IMR-90 (cell line): ENCODE data around the gene GSE1. TPM values are rescaled to one million over a fixed set of nuclear protein-coding genes. Genes with fewer than 3 reads are reported as not detected.

Source experiments
- ATAC-seq: fragments of 200-7000 bp; cut with Tn5 transposase; 2 replicates; pipeline ENCODE4 v1.9.1; 2020; ENCODE audit warnings: low read depth, mild to moderate bottlenecking, moderate library complexity
- BruUV-seq: library from RNA; stranded (reverse); fragments of 400-500 nt; replicated peaks from 2 replicates; lab custom pipeline; 2021; lab: Mats Ljungman, UMichigan
- CTCF ChIA-PET: fragments of 300-600 bp; formaldehyde crosslinking; extraction: SDS; loops from one replicate; lab custom pipeline; 2021; ENCODE audit warnings: antibody characterized with exemption; lab: Yijun Ruan, JAX
- POLR2A ChIA-PET: fragments of 300-600 bp; sonication (Branson Sonifier 250); formaldehyde crosslinking; loops from one replicate; lab custom pipeline; 2022; ENCODE audit warnings: antibody characterized with exemption; ENCODE audit not compliant: unreplicated experiment; lab: Charles Lee
- DNase-seq: peaks from one replicate; pipeline ENCODE4 v3.0.0; 2013
- H2AFZ ChIP-seq: replicated peaks from 2 replicates; pipeline ENCODE3; 2013; ENCODE audit warnings: low read length, mild to moderate bottlenecking; ENCODE audit not compliant: poor library complexity
- H2AK5ac ChIP-seq: 2 replicates; pipeline ENCODE4 v1.6.1; 2013; ENCODE audit warnings: low read depth, low read length, inconsistent platforms
- H2AK9ac ChIP-seq: replicated peaks from 2 replicates; pipeline ENCODE3; 2013; ENCODE audit warnings: mild to moderate bottlenecking, low read depth, low read length, moderate library complexity; ENCODE audit not compliant: poor library complexity
- H2BK120ac ChIP-seq: 2 replicates; pipeline ENCODE4 v1.6.1; 2013; ENCODE audit warnings: low read depth, low read length, inconsistent platforms
- H2BK15ac ChIP-seq: 3 replicates; pipeline ENCODE4 v1.6.1; 2013; ENCODE audit warnings: low read depth, low read length, inconsistent platforms
- H2BK20ac ChIP-seq: 2 replicates; pipeline ENCODE4 v1.6.1; 2013; ENCODE audit warnings: low read depth, mild to moderate bottlenecking, inconsistent platforms, low read length, moderate library complexity
- H2BK5ac ChIP-seq: 2 replicates; pipeline ENCODE4 v1.6.1; 2013; ENCODE audit warnings: mild to moderate bottlenecking, low read depth, low read length, inconsistent platforms; ENCODE audit not compliant: poor library complexity, severe bottlenecking
- H3K14ac ChIP-seq: replicated peaks from 2 replicates; pipeline ENCODE4 v1.6.1; 2013; ENCODE audit warnings: low read depth, low read length, inconsistent platforms
- H3K18ac ChIP-seq: 2 replicates; pipeline ENCODE4 v1.6.1; 2013; ENCODE audit warnings: low read depth, low read length, control low read depth
- H3K23ac ChIP-seq: 2 replicates; pipeline ENCODE4 v1.6.1; 2013; ENCODE audit warnings: low read depth, low read length, inconsistent platforms
- H3K27ac ChIP-seq: 2 replicates; pipeline ENCODE4 v1.5.1; 2013; ENCODE audit warnings: mild to moderate bottlenecking, control low read depth, low read length; ENCODE audit not compliant: insufficient read depth
- H3K27me3 ChIP-seq: 2 replicates; pipeline ENCODE4 v1.6.1; 2013; ENCODE audit warnings: low read length; ENCODE audit not compliant: control insufficient read depth, insufficient read depth
- H3K36me3 ChIP-seq: 2 replicates; pipeline ENCODE4 v1.6.1; 2013; ENCODE audit warnings: low read length, mixed read lengths; ENCODE audit not compliant: control insufficient read depth, insufficient read depth
- H3K4ac ChIP-seq: 2 replicates; pipeline ENCODE4 v1.6.1; 2013; ENCODE audit warnings: low read depth, low read length, inconsistent platforms
- H3K4me1 ChIP-seq: 2 replicates; pipeline ENCODE4 v1.6.1; 2013; ENCODE audit warnings: low read length, mixed read lengths; ENCODE audit not compliant: control insufficient read depth, insufficient read depth
- H3K4me2 ChIP-seq: 2 replicates; pipeline ENCODE4 v1.6.1; 2013; ENCODE audit warnings: low read depth, mild to moderate bottlenecking, control low read depth, low read length, moderate library complexity
- H3K4me3 ChIP-seq: 2 replicates; pipeline ENCODE4 v1.5.1; 2013; ENCODE audit warnings: low read depth, mild to moderate bottlenecking, control low read depth, low read length, moderate library complexity; ENCODE audit not compliant: insufficient read depth
- H3K56ac ChIP-seq: 2 replicates; pipeline ENCODE4 v1.6.1; 2013; ENCODE audit warnings: low read length, inconsistent platforms; ENCODE audit not compliant: insufficient read depth; ENCODE audit errors: extremely low read depth
- H3K79me1 ChIP-seq, 2 experiments: 2 replicates each; pipeline ENCODE4 v1.6.1; 2013; ENCODE audit warnings: low read length in 2 of 2, inconsistent platforms in 1 of 2, low read depth in 1 of 2
- H3K9ac ChIP-seq: 2 replicates; pipeline ENCODE4 v1.6.1; 2013; ENCODE audit warnings: low read depth, low read length, control low read depth
- H3K9me1 ChIP-seq: 2 replicates; pipeline ENCODE4 v1.6.1; 2013; ENCODE audit warnings: low read length, inconsistent platforms; ENCODE audit not compliant: insufficient read depth
- H3K9me3 ChIP-seq: 2 replicates; pipeline ENCODE4 v1.6.1; 2013; ENCODE audit warnings: low read length; ENCODE audit not compliant: control insufficient read depth, insufficient read depth
- H4K20me1 ChIP-seq: 2 replicates; pipeline ENCODE4 v1.6.1; 2013; ENCODE audit warnings: low read length, inconsistent platforms; ENCODE audit not compliant: insufficient read depth
- H4K5ac ChIP-seq: 2 replicates; pipeline ENCODE4 v1.6.1; 2013; ENCODE audit warnings: mild to moderate bottlenecking, low read depth, low read length, control low read depth
- H4K8ac ChIP-seq, 2 experiments: 2 replicates each; pipeline ENCODE4 v1.6.1; 2013; ENCODE audit warnings: low read depth in 2 of 2, low read length in 2 of 2, control low read depth in 1 of 2, inconsistent platforms in 1 of 2
- H4K91ac ChIP-seq: 2 replicates; pipeline ENCODE4 v1.6.1; 2013; ENCODE audit warnings: low read depth, low read length, inconsistent platforms; ENCODE audit not compliant: insufficient read depth
- CEBPB ChIP-seq: IDR thresholded peaks from 2 replicates; pipeline ENCODE4 v1.6.1; 2012; ENCODE audit warnings: low read depth, low read length, improper control_type of control experiment
- CHD1 ChIP-seq: IDR thresholded peaks from 2 replicates; pipeline ENCODE4 v1.6.1; 2012; ENCODE audit warnings: low read depth, low read length, improper control_type of control experiment
- CTCF ChIP-seq: conservative IDR thresholded peaks from 2 replicates; pipeline ENCODE4 v1.5.1; 2012; ENCODE audit warnings: mild to moderate bottlenecking, low read depth, low read length, improper control_type of control experiment
- FOS ChIP-seq: fragments of 150-350 bp; IDR thresholded peaks from 2 replicates; pipeline ENCODE4 v1.6.1; 2016; ENCODE audit warnings: low read depth, low read length
- MXI1 ChIP-seq: IDR thresholded peaks from 2 replicates; pipeline ENCODE4 v1.6.1; 2012; ENCODE audit warnings: low read depth, mild to moderate bottlenecking, low read length, moderate library complexity, borderline replicate concordance
- POLR2A ChIP-seq: IDR thresholded peaks from 2 replicates; pipeline ENCODE4 v1.6.1; 2012; ENCODE audit warnings: mild to moderate bottlenecking, low read depth, low read length
- USF2 ChIP-seq: fragments of 150-350 bp; IDR thresholded peaks from 2 replicates; pipeline ENCODE4 v1.6.1; 2017; ENCODE audit warnings: mild to moderate bottlenecking, antibody characterized with exemption, low read length, low read depth
- WGBS, 2 experiments: methylation state at CpG; one replicate each; pipeline versions ENCODE4 v1.1.5 to v1.1.7; 2013; ENCODE audit warnings: missing lambda C conversion rate in 2 of 2; ENCODE audit not compliant: insufficient read length in 1 of 2; ENCODE audit errors: extremely low coverage in 2 of 2; 5-methylcytosine and 5-hydroxymethylcytosine counted together
- dilution Hi-C: fragments of 300-500 bp; cut with HindIII; formaldehyde crosslinking; loops from one replicate; pipeline ENCODE4 v1.14.3; 2018; ENCODE audit warnings: low sequenced_read_pairs; ENCODE audit not compliant: unreplicated experiment
- in situ Hi-C: fragments of 300-500 bp; cut with MboI; formaldehyde crosslinking; loops from 3 replicates; pipeline ENCODE4 v1.14.3; 2019; ENCODE audit warnings: low sequenced_read_pairs, inconsistent platforms, mixed read lengths
- intact Hi-C: fragments of 100-400 bp; cut with micrococcal nuclease; formaldehyde crosslinking; loops from 2 replicates; pipeline ENCODE4 v1.10.0; 2022
- polyA plus RNA-seq, 3 experiments: library from polyadenylated mRNA; depleted of rRNA; stranded (reverse); fragments of >200 nt; gene quantifications; 2 replicates each; pipeline ENCODE4 v1.2.3, GENCODE V29; 2012; ENCODE audit warnings: low replicate concordance in 1 of 3
- total RNA-seq: library from RNA; depleted of rRNA; stranded (reverse); fragments of >200 nt; gene quantifications from 2 replicates; pipeline ENCODE4 v1.2.3, GENCODE V29; 2012

Gene GSE1
- total and polyA plus RNA-seq, 2 of the 4 experiments (the other 2 are of a cell fraction): 14.9 to 25.5 TPM

- H3K18ac ChIP-seq: no peak overlapping the region
- no peak overlapping the region for H4K91ac ChIP-seq
- H2AK5ac ChIP-seq: no peak overlapping the region
- dilution Hi-C loops: no loop called here
- H2BK20ac ChIP-seq: no peak overlapping the region
- DNase-seq (no peak), ATAC-seq (no peak)
- no peak overlapping the region for H3K4me3 ChIP-seq
- no peak overlapping the region for H2BK120ac ChIP-seq
- peaks cover 9% of the 10 kb centered on the region; the same call in 1 of the 2 replicates for H4K20me1 ChIP-seq
- no peak overlapping the region for H2BK5ac ChIP-seq
- no peak overlapping the region for H4K5ac ChIP-seq
- WGBS, 2 experiments: 94% methylated on average over 5 of the region's 6 CpGs; no CpG with 5 or more reads in 1 of the 2 experiments
- H3K4ac ChIP-seq: no peak overlapping the region
- no peak overlapping the region for H4K8ac ChIP-seq
- no TSS peak for BruUV-seq
- no peak overlapping the region for H3K4me2 ChIP-seq
- no peak overlapping the region for H3K27ac ChIP-seq
- H3K56ac ChIP-seq: no peak overlapping the region
- no peaks in the 10 kb centered on the region for H3K4me1 ChIP-seq
- no peak overlapping the region for H3K23ac ChIP-seq
- ChIA-PET CTCF (no interaction called here), POLR2A (no interaction called here)
- no peak for TF ChIP-seq POLR2A
- no peak for TF ChIP-seq CHD1
- TF ChIP-seq CEBPB: no peak
- TF ChIP-seq MXI1: no peak
- TF ChIP-seq CTCF: no peak
- TF ChIP-seq FOS: no peak
- no peak for TF ChIP-seq USF2
- in situ Hi-C loops: no loop called here
- no peak overlapping the region for H3K9ac ChIP-seq
- H2BK15ac ChIP-seq: no peak overlapping the region
- H2AK9ac ChIP-seq: no peak overlapping the region
- no peaks in the 10 kb centered on the region for H3K27me3 ChIP-seq
- no peak overlapping the region for H3K14ac ChIP-seq
- peaks cover 5% of the 10 kb centered on the region for H3K9me1 ChIP-seq
- intact Hi-C loops: loop anchor here (5.0 kb wide), 1 partner anchor 117 kb away; the partner anchor contains the start of genes COX4I1 and EMC8
- H3K79me1 ChIP-seq: peaks cover 7 to 29% of the 10 kb centered on the region in 2 experiments; a peak in 3 of 4 replicates
- peaks cover 20% of the 10 kb centered on the region for H3K36me3 ChIP-seq
- no peak overlapping the region for H2AFZ ChIP-seq
- no peaks in the 10 kb centered on the region for H3K9me3 ChIP-seq
Measured at GRCh38 chr16:85679870-85680269, 66.7 kb downstream of the GSE1 start.
